Lower lobe of right lung (tissue), 2 donors: ENCODE results near the gene ITPKB. TPM values are rescaled to one million over a fixed set of nuclear protein-coding genes. Genes with fewer than 3 reads are reported as not detected.
A peak's percentile ranks its signal among the peaks of the same experiment; 100 is the strongest.

ENCODE experiments used
- ATAC-seq, 2 donors: fragments of 200-7000 bp; cut with Tn5 transposase; one replicate each; pipeline ENCODE4 v1.9.1; 2020 to 2022; ENCODE audit warnings: mild to moderate bottlenecking in 2 of 2, moderate library complexity in 2 of 2
- DNase-seq: peaks from one replicate; pipeline ENCODE4 v3.0.0-alpha.2; 2020
- H3K27ac ChIP-seq: fragments of 200-600 bp; one replicate; pipeline ENCODE4 v1.8.0; 2022
- H3K27me3 ChIP-seq: fragments of 200-600 bp; one replicate; pipeline ENCODE4 v1.8.0; 2022; ENCODE audit warnings: low read depth
- H3K36me3 ChIP-seq: fragments of 200-600 bp; one replicate; pipeline ENCODE4 v1.8.0; 2022; ENCODE audit warnings: mild to moderate bottlenecking
- H3K4me1 ChIP-seq: fragments of 200-600 bp; one replicate; pipeline ENCODE4 v1.8.0; 2022
- H3K4me3 ChIP-seq: fragments of 200-600 bp; one replicate; pipeline ENCODE4 v1.8.0; 2022; ENCODE audit warnings: mild to moderate bottlenecking
- H3K9me3 ChIP-seq: fragments of 200-600 bp; one replicate; pipeline ENCODE4 v1.8.0; 2022
- CTCF ChIP-seq: fragments of 200-600 bp; IDR thresholded peaks from one replicate; pipeline ENCODE4 v1.8.0; 2022; ENCODE audit warnings: antibody characterized with exemption, mild to moderate bottlenecking
- intact Hi-C: fragments of 100-400 bp; cut with DNase I; formaldehyde crosslinking; loops from one replicate; pipeline ENCODE4 v1.11.0; 2022
- total RNA-seq: library from RNA; stranded (reverse); fragmentation: NEBNext Ultra II Directional; extraction: Animal tissue kit (Norgen Biotek cat#: 25700); gene quantifications from one replicate; pipeline ENCODE4 v1.2.1, GENCODE V29; 2021
- donor health status: DM: no; HTN: yes; CAD: no; lungs with severe emphysema.

Gene ITPKB
- total RNA-seq, 1 donor from 2014 or later = 42.3 TPM

- H3K4me1 ChIP-seq = peaks cover 77% of the 10 kb centered on the region
- no peaks in the 10 kb centered on the region for H3K9me3 ChIP-seq
- H3K4me3 ChIP-seq = no peak overlapping the region
- TF ChIP-seq CTCF = no peak
- peaks cover 4% of the 10 kb centered on the region for H3K36me3 ChIP-seq
- DNase-seq (no peak), ATAC-seq (no peak)
- no peaks in the 10 kb centered on the region for H3K27me3 ChIP-seq
- peak overlapping the region; percentile 2 for H3K27ac ChIP-seq
- intact Hi-C loops = no loop called here
Measured at GRCh38 chr1:226688808-226689207, 50.3 kb downstream of the ITPKB start.

- H3K27me3 ChIP-seq = no peaks in the 10 kb centered on the region
- H3K9me3 ChIP-seq = no peaks in the 10 kb centered on the region
- H3K36me3 ChIP-seq = peaks cover 4% of the 10 kb centered on the region
- ATAC-seq = no peak
- H3K4me1 ChIP-seq = peaks cover 73% of the 10 kb centered on the region
- intact Hi-C loops = no loop called here
- H3K4me3 ChIP-seq = no peak overlapping the region
- no peak for DNase-seq
- H3K27ac ChIP-seq = peak overlapping the region; percentile 2
- no peak for TF ChIP-seq CTCF
Measured at GRCh38 chr1:226688056-226688748, 50.9 kb downstream of the ITPKB start.

- Histone ChIP-seq H3K9me3 (no peaks in the 10 kb centered on the region), H3K27me3 (no peaks in the 10 kb centered on the region), H3K27ac (no peak overlapping the region), H3K4me3 (no peak overlapping the region), H3K36me3 (no peaks in the 10 kb centered on the region), H3K4me1 (peaks cover 72% of the 10 kb centered on the region)
- no peak for DNase-seq
- ATAC-seq = peak; percentile 30 to 39
- TF ChIP-seq CTCF = peak; percentile 9
- intact Hi-C loops = no loop called here
Measured at GRCh38 chr1:226687426-226687825, 51.7 kb downstream of the ITPKB start.

GRCh38 chr1:226686440-226687425 is 52.3 kb downstream of the ITPKB start:
- no peak for TF ChIP-seq CTCF
- no peak for DNase-seq
- Histone ChIP-seq H3K27ac (no peak overlapping the region), H3K4me1 (peaks cover 71% of the 10 kb centered on the region), H3K9me3 (no peaks in the 10 kb centered on the region), H3K4me3 (no peak overlapping the region), H3K36me3 (no peaks in the 10 kb centered on the region), H3K27me3 (no peaks in the 10 kb centered on the region)
- intact Hi-C loops = no loop called here
- no peak for ATAC-seq

- no peak for TF ChIP-seq CTCF
- Histone ChIP-seq H3K36me3 (no peaks in the 10 kb centered on the region), H3K27ac (no peak overlapping the region), H3K9me3 (no peaks in the 10 kb centered on the region), H3K27me3 (no peaks in the 10 kb centered on the region), H3K4me3 (no peak overlapping the region), H3K4me1 (peaks cover 71% of the 10 kb centered on the region)
- DNase-seq = no peak
- ATAC-seq = no peak
- intact Hi-C loops = no loop called here
Measured at GRCh38 chr1:226685196-226685820, 53.8 kb downstream of the ITPKB start.
